Stimulated activated CD4-positive, alpha-beta T cell treated with anti-CD3 and anti-CD28 coated beads, Interleukin-4, amount 100 ng/mL, for 4 hours (primary cell): ENCODE measurements around the gene C2CD3.
"Not testable (repeated sequence)": the region's sequence is repeated elsewhere in the genome, so short reads cannot be mapped to it uniquely, and the experiment has no call there.

Source experiments
- DNase-seq, 2 experiments: peaks; one replicate each; pipeline ENCODE4 v3.0.0-alpha.2; 2020

C2CD3 gene

DNA sequence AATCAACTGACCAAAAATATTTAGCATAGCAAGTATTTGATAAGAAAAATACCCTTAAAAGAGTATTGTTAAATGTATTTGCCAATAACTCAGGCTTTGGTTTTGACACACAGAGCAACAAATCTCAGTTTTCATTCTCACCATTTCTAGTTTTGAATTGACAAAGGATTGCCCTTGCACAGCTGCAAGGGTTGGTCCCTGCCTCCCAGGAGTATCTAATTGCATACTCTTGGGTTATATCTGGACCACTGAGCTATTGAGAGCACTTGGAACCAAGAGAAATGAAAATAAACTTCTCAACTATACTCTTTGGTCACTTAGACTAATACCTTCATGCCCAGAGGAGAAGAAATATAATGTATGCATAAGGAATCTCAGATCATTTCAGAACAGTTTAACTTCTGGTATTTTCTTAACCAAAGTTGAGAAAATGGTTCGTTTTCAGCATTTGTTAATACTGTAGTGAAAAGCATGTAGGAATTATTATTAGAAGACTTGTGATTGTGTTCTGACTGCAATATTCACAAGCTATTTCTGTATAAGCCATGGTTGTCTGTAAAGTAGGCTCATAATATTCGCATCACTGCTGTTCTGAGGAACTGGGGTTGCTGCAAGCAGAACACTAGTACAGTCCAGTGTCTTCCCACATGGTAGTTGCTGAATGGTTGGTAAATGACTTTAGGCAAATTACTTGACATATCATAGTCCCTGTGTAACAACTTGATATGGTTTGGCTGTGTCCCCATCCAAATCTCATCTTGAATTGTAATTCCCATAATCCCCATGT, 7.9 kb downstream of the C2CD3 start:
- DNase-seq = no peak

DNA sequence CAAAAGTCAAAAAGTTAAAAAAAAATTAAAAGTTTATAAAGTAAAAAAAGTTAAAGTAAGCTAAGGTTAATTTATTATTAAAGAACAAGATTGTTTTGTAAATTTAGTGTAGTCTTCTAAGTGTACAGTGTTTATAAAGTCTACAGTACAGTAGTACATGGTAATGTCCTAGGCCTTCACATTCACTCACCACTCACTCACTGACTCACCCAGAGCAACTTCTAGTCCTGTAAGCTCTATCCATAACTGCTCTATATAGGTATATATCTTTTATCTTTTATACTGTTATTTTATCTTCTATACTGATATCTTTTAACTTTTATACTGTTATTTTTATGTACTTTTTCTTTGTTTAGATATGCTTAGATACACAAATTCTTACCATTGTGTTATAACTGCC, 11.2 kb downstream of the C2CD3 start:
- DNase-seq = no peak

DNA sequence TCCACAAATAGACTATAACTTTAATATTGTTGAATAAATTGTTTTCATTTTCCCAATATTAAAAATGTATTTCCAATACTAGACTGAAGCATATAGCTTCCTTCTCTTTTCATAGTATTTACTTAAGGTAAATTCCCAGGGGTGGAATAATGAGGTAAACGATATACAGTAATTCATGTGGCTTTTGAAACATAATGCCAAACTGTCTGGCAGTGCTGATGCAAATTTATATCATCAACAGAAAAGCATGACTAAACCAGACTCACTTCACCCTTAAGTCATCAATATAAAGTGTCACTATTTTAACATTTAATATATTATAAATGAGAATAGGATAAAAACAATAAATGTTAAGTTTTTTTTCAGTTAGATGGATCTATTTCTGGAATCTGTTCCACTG, 13.6 kb downstream of the C2CD3 start:
- no peak for DNase-seq

DNA sequence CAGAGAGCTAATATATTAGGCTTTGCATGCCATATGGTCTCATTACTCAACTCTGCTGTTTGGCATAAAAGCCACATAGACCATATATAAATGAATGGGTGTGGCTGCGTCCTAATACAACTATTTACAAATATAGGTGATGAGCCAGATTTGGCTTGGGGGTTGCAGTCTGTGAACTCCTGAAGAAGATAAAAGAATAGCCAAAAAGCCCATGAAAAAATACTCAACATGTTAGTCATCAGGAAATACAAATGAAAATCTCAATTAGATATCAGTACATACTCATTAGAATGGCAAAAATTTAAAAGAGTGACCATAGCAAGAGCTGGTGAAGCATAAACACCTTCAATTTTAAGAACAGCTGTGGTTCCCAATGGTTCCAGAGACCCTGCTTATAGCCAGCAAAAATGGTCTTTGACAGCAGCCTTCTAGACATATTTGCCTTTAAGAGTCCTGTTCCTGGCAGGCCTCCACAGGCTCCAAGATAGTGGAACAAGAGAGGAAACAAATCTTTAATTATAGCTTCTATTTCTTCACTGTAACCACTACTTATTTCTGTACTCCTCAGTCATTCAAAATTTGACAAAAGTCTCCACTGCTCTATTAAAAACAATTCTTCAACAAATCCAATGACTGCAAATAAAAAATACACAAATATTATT, 16.1 kb downstream of the C2CD3 start:
- DNase-seq = no peak

DNA sequence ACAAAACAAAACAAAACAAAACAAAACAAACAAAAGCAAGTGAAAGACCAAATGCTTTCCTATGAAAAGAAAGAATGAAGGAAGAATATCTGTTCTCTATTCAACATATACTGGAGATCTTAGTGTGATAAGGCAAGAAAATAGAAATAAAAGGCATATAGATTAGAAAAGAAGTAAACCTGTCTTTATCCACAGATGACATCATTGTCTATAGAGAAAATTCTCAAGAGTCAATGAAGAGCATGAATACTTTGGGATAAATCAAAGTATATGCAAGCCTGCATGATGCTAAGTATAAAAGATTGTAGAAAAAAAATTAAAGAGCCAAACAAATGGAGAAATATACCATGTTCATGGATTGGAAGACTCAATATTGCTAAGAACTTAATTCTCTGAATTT, 17.6 kb downstream of the C2CD3 start:
- no peak for DNase-seq

DNA sequence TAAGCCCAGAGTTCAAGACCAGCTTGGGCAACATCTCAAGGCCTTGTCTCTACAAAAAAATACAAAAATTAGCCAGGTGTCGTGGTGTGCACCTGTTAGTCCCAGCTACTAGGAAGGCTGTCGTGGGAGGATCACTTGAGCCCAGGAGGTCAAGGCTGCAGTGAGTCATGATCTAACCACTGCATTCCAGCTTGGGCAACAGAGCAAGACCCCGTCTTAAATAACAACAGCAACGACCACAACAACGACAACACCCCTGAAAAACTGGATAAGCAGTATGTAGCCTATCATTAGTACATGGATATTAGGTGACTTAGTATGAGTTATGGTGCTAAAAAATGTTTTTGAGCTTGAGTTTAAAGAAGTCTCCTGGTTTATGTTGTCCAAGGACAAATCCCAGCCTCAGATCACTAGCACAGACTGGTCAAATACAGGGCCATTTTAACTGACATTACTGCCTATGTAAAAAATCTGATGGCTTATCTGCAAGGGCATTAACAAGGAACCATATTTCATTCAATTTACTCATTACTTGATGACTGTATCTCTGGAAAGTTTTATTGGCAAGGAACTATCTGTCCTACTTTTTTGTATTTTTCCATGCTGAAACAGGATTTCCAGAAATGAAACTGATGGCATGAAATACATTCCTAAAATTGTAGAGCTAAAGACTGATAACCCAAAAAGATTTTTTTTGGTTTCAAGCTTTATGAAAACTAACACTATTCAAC, 23.4 kb downstream of the C2CD3 start:
- DNase-seq = no peak

DNA sequence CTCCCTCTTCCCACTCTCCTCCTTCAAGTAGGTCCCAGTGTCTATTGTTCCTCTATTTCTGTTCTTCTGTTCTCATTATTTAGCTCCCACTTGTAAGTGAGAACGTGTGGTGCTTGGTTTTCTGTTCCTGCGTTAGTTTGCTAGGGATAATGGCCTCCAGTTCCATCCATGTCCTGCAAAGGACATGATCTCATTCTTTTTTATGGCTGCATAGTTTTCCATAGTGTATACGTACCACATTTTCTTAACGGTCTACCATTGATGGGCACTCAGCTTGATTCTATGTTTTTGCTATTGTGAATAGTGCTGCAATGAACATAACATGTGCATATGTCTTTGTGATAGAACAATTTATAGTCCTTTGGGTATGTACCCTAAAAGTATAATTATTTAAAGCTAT, 26.2 kb downstream of the C2CD3 start:
- DNase-seq = no peak

DNA sequence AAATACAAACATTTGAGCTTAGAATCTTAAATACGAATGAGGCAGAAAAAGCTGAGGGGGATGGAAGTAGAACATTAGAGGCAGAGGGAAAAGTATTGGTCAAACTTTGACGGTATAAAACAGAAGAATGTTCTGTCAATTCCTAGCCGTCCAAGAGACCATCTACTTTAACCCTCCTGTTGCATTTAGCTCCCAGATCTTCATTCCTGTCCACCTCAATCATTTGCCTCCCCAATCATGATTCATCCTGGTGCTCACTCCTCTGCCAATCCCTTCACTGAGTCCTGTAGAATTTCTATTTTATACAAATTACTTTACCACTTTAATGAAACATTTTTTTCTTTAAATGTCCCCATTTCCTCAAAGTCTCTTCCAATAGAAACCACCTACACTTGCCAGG, 28.2 kb downstream of the C2CD3 start:
- DNase-seq = no peak

DNA sequence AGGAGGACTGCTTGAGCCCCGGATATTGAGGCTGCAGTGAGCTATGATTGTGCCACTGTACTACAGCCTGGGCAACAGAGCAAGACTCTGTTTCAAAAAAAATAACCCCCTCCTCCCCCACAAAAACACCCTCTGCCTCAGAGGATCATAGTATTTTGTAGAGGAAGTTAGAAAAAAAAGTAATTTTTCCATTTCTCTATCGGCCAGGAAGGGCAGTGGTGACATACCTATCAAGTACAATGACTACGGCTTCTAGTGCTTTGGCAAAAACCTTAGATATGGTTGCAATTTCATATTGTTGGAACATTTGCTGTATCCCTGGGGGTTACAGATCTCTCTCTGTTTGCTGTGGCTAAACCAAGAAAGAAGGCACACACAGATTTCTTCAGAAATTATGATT, 28.9 kb downstream of the C2CD3 start:
- DNase-seq = no peak

DNA sequence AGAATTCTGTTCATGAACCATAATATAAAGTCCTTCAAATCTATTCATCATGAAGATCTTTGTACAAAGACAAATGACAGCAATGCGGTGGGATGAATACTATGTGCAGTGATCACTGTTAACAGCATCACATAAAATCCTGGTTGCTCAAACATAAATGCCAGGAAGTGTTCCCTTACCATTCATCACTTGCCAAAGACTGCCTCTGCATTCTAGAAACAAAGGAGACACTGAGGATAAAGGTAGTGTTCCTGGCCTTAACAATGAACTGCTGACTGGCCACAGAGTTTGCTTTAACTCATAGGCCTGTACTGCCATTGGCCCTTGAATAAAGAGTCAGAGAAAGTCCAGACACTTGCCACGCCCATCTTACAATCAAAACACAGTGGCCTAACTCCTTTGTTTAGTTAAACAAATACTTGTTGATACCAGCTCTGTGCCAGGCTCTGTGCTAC, 29.5 kb downstream of the C2CD3 start:
- DNase-seq = no peak

DNA sequence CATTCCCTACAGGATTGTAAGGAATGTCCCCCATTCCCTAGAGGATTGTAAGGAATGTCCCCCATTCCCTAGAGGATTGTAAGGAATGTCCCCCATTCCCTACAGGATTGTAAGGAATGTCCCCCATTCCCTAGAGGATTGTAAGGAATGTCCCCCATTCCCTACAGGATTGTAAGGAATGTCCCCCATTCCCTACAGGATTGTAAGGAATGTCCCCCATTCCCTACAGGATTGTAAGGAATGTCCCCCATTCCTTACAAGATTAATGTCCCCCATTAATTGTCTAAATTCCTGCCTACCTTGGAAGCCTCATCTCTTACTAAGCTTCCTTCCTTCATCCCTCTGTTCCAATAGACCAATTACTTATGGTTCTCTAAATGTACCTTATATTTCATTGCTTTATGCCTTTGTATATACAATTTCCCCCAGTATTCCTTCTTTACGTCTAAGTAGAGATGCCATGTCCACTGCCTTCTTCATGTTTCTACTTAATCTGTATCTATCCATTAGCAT, 30.8 kb downstream of the C2CD3 start:
- not testable (repeated sequence) for DNase-seq

DNA sequence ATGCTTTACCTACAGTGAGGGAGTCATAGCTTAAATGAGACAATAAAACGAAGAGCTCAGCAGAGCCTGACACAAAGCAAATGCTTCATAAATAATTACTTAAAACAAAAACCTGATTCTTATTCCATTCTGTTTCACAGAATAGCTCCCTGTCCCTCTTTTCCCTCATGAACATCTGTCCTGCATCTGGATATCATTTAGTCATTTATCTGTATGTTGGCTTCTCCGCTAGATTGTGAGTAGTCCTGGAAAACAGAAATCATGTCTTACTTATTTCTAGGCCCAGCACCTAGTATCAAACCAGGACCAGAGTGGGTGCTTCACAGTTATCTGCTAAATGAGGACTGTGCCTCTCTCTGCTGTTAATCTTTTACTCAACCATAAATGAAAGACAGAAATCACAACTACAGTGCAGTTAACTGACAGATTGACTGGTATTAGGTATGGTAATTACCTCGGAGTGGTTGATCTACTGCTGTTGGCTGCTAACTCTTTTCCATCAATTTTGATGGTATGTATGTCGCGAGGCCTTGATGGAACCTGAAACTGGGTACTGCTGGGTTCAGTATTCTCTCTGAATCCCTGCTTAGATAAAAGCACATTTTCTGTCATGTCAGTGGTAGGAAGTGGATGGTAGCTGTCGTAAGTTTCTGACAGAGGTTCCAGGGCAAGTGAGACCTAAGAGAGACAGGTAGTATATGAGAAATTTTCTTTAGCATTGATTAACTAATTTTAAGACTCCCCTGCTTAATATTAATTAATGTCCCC, 31.5 kb downstream of the C2CD3 start:
- DNase-seq = no peak

DNA sequence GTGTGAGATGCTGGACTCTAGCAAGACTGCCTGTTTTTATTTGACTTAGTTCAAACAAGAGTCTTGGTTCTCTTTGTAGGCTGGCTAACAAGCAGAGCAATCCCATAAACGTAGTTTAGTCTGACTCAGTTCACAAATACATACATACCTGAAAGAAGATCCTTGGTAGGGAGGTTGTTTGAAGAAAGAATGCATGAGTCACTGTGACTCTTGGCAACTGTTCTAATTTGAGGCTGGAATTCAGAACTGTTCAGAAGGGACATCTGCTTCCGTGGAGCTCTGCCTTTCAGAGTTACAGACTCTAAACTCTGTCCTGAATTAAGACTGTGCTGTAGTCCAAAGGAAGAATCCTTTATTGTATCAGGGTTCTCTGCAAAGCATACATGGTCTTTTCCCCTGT, 32.2 kb downstream of the C2CD3 start:
- no peak for DNase-seq

DNA sequence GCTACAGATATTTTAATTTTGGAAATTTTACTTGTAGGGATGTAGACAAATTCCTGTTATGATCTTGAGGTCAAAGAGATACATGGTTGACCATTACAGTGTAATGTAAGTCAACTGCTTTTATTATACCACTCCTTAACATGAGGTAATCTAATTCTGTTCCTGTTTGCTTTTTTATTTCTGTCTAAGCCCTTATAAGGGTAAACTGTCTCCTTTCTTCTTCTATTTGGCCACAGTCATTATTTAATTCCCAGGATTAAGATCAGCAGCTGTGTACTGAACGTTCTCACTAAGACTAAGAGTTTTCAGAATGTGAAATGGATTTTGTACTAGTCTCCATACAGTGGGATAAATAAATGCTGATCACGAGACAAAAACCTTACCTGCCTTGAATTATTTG, 32.8 kb downstream of the C2CD3 start:
- DNase-seq = no peak

DNA sequence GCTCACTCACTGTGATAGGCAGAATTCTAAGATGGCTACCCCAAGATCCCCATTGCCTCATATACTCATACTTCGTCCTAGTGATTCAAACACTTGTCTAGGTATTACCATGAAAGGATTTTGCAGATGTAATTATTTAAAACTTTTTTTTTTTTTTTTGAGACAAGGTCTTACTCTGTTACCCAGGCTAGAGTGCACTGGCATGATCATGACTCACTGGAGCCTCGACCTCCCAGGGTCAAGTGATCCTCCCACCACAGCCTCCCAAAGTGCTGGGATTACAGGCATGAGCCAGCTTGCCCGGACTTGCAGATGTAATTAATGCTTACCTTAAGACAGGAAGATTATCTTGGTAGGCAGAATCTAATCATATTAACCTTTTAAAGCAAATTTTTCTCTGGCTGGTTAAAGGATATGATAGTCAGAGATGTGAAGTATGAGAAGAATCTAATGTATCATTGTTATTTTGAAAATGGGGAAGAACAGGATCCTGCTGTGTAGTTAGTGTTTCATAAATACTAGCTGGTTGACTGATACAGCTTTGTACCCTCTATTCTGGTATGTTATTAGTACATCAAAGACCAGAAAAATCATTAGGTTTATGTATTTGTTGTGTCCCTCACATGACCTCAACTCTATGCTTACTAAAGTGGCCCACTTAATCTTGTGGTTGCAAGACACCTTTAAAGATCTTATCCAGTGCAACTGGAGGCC, 35.5 kb downstream of the C2CD3 start:
- DNase-seq = no peak

DNA sequence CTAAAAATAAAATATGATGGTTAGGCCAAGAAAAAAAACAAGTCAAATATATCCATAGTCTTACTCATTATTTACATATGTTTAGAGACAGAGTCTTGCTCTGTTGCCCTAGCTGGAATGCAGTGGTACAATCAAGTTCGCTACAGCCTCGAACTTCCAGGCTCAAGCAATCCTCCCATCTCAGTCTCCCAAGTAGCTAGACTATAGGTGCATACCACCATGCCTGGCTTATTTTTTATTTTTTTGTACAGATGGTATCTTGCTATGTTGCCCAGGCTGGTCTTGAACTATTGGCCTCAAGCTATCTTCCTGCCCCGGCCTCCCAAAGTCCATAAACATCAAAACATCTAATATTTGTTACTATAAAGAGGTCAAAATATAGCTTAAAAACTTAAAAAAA, 36.1 kb downstream of the C2CD3 start:
- no peak for DNase-seq

DNA sequence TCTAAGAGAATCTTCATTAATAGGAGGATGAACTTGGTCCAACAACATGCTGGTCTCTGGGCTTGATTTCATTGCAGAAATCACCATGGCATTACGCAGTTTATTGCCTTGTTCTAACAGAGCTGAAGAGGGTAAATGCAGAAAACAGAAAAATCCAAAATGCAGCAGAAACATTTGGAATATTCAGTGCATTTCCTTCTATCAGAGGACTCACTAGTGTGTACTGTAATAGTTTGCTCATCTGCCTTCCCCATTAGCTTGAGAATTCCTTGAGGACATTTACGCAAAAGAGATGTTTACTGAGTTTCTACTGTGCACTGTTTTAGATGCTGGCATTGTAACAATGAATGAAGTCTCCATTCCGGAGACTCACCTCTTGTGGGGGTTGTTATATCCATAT, 37.4 kb downstream of the C2CD3 start:
- DNase-seq = no peak

DNA sequence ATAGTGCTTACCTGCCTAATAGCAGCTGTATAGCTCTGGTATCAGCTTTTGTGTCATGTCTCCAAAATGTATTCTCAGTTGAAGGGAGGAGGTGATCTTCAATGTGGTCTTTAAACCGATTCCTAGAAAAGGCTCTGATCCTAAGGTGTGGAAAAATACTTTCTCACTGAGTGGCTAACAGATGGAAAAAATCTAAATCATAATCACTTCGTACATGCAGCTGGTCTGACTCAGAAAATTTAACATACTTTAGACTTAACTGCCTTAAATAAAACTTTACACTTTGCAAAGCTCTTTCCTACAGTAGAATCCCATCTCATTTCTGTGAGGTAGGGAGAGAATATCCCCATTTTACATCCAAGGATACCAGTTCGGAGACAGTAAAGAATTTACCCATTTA, 38.0 kb downstream of the C2CD3 start:
- no peak for DNase-seq

DNA sequence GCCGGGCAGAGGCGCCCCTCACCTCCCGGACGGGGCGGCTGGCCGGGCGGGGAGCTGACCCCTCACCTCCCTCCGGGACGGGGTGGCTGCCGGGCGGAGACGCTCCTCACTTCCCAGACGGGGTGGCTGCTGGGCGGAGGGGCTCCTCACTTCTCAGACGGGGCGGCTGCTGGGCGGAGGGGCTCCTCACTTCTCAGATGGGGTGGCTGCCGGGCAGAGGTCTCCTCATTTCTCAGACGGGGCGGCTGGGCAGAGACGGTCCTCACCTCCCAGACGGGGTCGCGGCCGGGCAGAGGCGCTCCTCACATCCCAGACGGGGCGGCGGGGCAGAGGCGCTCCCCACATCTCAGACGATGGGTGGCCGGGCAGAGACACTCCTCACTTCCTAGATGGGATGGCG, 41.7 kb downstream of the C2CD3 start:
- DNase-seq = not testable (repeated sequence)

DNA sequence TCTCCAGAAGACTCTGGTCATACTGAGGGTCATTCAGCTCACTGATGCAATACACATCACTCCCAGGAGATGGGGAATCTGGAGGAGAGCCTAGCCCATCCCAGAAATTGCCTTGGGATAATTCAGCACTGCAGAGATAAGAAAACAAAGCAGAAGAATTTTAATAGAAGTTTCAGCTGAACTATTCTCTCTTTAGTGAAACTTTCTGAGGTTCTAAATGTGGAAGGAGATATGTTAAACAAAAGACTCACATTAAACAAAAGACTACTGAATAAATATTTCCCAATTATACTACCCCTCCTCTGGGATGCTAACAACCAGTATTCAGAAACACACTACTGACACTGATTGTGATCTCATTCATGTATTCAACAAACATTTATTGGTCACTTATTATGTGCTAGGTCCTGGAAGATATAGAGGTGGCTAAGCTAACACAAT, 47.8 kb downstream of the C2CD3 start:
- DNase-seq = no peak

DNA sequence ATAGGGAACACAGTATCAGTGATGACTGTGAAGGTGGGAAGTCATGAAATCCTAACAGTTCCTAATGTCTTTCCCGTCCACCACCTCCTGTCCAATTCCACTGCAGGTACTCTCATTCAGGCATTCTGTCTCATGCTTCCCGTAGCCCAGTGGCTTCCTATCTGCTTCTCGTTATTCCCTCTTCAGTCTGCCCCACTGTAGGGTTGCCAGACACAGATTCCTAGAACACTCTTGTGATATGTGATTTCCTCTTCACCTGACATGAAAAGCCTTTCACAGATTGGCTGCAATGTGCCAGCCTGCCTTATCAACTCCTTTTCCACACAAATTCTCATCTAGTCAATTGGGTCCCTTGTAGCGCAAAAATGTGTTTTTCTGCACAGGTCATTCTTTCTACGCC, 49.0 kb downstream of the C2CD3 start:
- no peak for DNase-seq
